GM04503 (cell line): Measurements from ENCODE around the gene EVL.

Source experiments
- DNase-seq: peaks from one replicate; pipeline ENCODE4 v3.0.0-alpha.2; 2012; ENCODE audit warnings: low read depth

EVL gene

GRCh38 chr14:100131181-100131580, 66.0 kb downstream of the EVL start:
- DNase-seq = no peak

- DNase-seq = peak; percentile 37
These were observed 67.1 kb downstream of the EVL start for GRCh38 chr14:100132161-100132902.

- DNase-seq = no peak
These were observed 67.8 kb downstream of the EVL start for GRCh38 chr14:100132903-100133510.

GRCh38 chr14:100134586-100134985, 69.4 kb downstream of the EVL start:
- no peak for DNase-seq

GRCh38 chr14:100135073-100135472, 69.9 kb downstream of the EVL start:
- DNase-seq = no peak

GRCh38 chr14:100135784-100136183, 70.6 kb downstream of the EVL start:
- no peak for DNase-seq

- DNase-seq = no peak
These were observed 72.0 kb downstream of the EVL start for GRCh38 chr14:100137173-100137572.

GRCh38 chr14:100138082-100138787, 73.0 kb downstream of the EVL start:
- no peak for DNase-seq

- DNase-seq = no peak
These were observed 73.7 kb downstream of the EVL start for GRCh38 chr14:100138955-100139354.

GRCh38 chr14:100140452-100141078, 75.3 kb downstream of the EVL start:
- no peak for DNase-seq

GRCh38 chr14:100141098-100141497, 75.9 kb downstream of the EVL start:
- no peak for DNase-seq

GRCh38 chr14:100142073-100143040, 77.1 kb downstream of the EVL start:
- no peak for DNase-seq

- no peak for DNase-seq
These were observed 78.3 kb downstream of the EVL start for GRCh38 chr14:100143523-100143922.

GRCh38 chr14:100143934-100144333, 78.7 kb downstream of the EVL start:
- no peak for DNase-seq

GRCh38 chr14:100144645-100144995, 79.4 kb downstream of the EVL start:
- no peak for DNase-seq

- no peak for DNase-seq
These were observed 79.9 kb downstream of the EVL start for GRCh38 chr14:100144996-100145646.

- no peak for DNase-seq
These were observed 80.7 kb downstream of the EVL start for GRCh38 chr14:100145682-100146464.

GRCh38 chr14:100146531-100147091, 81.4 kb downstream of the EVL start:
- DNase-seq = no peak

- DNase-seq = no peak
These were observed 82.0 kb downstream of the EVL start for GRCh38 chr14:100147181-100147631.
